HepG2 (cell line): ENCODE results near the gene ESYT1. TPM values are rescaled to one million over a fixed set of nuclear protein-coding genes. Genes with fewer than 3 reads are reported as not detected.

Experiments
- HBP1 ChIP-seq: IDR thresholded peaks from 2 replicates; pipeline ENCODE4 v1.6.1; 2016; ENCODE audit warnings: low read depth, control low read depth
- KLF13 ChIP-seq: sonication (generic); formaldehyde crosslinking; IDR thresholded peaks from 2 replicates; pipeline ENCODE4 v1.4.0; 2020; ENCODE audit warnings: mild to moderate bottlenecking, missing genetic modification reagents
- MED13 ChIP-seq: sonication (generic); formaldehyde crosslinking; IDR thresholded peaks from 2 replicates; pipeline ENCODE4 v1.5.0; 2020; ENCODE audit warnings: missing genetic modification reagents
- MTA3 ChIP-seq: sonication (generic); formaldehyde crosslinking; IDR thresholded peaks from 2 replicates; pipeline ENCODE4 v1.4.0; 2020; ENCODE audit warnings: missing genetic modification reagents
- ZFX ChIP-seq: sonication (generic); formaldehyde crosslinking; IDR thresholded peaks from 2 replicates; pipeline ENCODE4 v1.4.0; 2020; ENCODE audit warnings: mild to moderate bottlenecking, low read depth, missing genetic modification reagents, moderate library complexity
- ZNF264 ChIP-seq: sonication (generic); formaldehyde crosslinking; IDR thresholded peaks from 2 replicates; pipeline ENCODE4 v1.4.0; 2020; ENCODE audit warnings: missing genetic modification reagents
- ZNF30 ChIP-seq: sonication (generic); formaldehyde crosslinking; IDR thresholded peaks from 2 replicates; pipeline ENCODE4 v1.5.0; 2020; ENCODE audit warnings: mild to moderate bottlenecking, missing genetic modification reagents
- ZNF441 ChIP-seq: sonication (generic); formaldehyde crosslinking; IDR thresholded peaks from 2 replicates; pipeline ENCODE4 v1.7.0; 2021; ENCODE audit warnings: missing genetic modification reagents, borderline replicate concordance
- ZNF549 ChIP-seq: sonication (generic); formaldehyde crosslinking; IDR thresholded peaks from 2 replicates; pipeline ENCODE4 v1.5.0; 2020; ENCODE audit warnings: missing genetic modification reagents
- ZNF704 ChIP-seq: sonication (generic); formaldehyde crosslinking; IDR thresholded peaks from 2 replicates; pipeline ENCODE4 v1.8.1; 2023; ENCODE audit warnings: mild to moderate bottlenecking, inconsistent platforms, moderate library complexity, missing genetic modification reagents, borderline replicate concordance
- ZNF720 ChIP-seq: sonication (generic); formaldehyde crosslinking; IDR thresholded peaks from 2 replicates; pipeline ENCODE4 v1.4.0; 2020; ENCODE audit warnings: missing genetic modification reagents
- ZNF775 ChIP-seq: sonication (generic); formaldehyde crosslinking; IDR thresholded peaks from 2 replicates; pipeline ENCODE4 v1.4.0; 2020; ENCODE audit warnings: missing genetic modification reagents, mild to moderate bottlenecking, moderate library complexity, borderline replicate concordance
- polyA plus RNA-seq, 8 experiments: library from polyadenylated mRNA; depleted of rRNA in 3 of 8; stranded (reverse) in 7 of 8; unstranded in 1 of 8; fragments of >200 nt; fragmentation: Illumina TruSeq in 4 of 8; extraction: Trizol in 4 of 8; gene quantifications; 2 replicates each; pipeline versions ENCODE4 v1.2.1 to v1.2.3, GENCODE V29; 2011 to 2016; ENCODE audit warnings: low read depth in 4 of 8, missing spikeins in 1 of 8, mixed read lengths in 1 of 8; ENCODE audit not compliant: insufficient read depth in 1 of 8
- total RNA-seq, 5 experiments: library from RNA; depleted of rRNA; stranded (reverse); fragments of >200 nt; fragmentation: Illumina TruSeq; extraction: Trizol; gene quantifications; 2 replicates each; pipeline ENCODE4 v1.2.3, GENCODE V29; 2016; ENCODE audit warnings: low read depth in 1 of 5
- TF ChIP-seq, protein P1 (sequence below): sonication (generic); formaldehyde crosslinking; IDR thresholded peaks from 2 replicates; pipeline ENCODE4 v1.5.1; 2020; ENCODE audit warnings: missing genetic modification reagents, mild to moderate bottlenecking, borderline replicate concordance
- TF ChIP-seq, protein P2 (sequence below): sonication (generic); formaldehyde crosslinking; IDR thresholded peaks from 2 replicates; pipeline ENCODE4 v1.8.1; 2023; ENCODE audit warnings: mild to moderate bottlenecking, missing genetic modification reagents
- TF ChIP-seq, protein P3 (sequence below): sonication (generic); formaldehyde crosslinking; IDR thresholded peaks from 2 replicates; pipeline ENCODE4 v1.9.0; 2021; ENCODE audit warnings: missing genetic modification reagents, borderline replicate concordance
- TF ChIP-seq, protein P4 (sequence below): sonication (generic); formaldehyde crosslinking; conservative IDR thresholded peaks from 2 replicates; pipeline ENCODE4 v1.4.0; 2020; ENCODE audit warnings: missing genetic modification reagents
- TF ChIP-seq, protein P5 (sequence below): sonication (generic); formaldehyde crosslinking; IDR thresholded peaks from 2 replicates; pipeline ENCODE4 v1.4.0; 2020; ENCODE audit warnings: missing genetic modification reagents

Gene ESYT1
- total and polyA plus RNA-seq, 2 of the 13 experiments (the other 11 are each of a cell fraction or from before 2014, with no cell fraction given) = 66.9 to 71.0 TPM

DNA sequence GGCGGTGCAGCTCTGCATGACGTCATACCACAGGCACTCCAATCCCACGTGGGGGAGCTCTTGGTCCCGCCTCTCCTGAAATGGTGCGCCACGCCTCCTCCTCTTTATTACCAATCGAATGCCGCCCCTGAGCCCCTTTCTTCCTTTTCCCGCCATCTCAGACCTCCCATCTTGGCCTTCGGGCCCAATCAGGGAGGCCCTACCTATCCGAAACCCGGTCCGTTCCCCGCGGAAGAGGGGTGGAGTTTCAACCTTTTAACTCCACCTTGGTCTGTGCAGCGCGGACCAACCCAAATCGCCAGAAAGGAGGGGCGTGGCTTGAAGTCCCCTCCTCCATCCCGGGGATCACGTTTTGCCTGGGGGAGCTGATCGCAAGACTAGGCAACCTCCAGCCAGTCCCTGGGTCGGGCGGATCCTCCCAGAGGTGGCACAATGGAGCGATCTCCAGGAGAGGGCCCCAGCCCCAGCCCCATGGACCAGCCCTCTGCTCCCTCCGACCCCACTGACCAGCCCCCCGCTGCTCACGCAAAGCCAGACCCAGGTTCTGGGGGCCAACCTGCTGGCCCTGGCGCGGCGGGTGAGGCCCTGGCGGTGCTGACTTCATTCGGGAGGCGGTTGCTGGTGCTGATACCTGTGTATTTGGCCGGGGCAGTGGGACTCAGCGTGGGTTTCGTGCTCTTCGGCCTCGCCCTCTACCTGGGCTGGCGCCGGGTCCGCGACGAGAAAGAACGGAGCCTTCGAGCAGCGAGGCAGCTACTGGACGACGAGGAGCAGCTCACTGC is at the start of gene ESYT1 (continued):
- TF ChIP-seq MTA3 (no peak), ZNF549 (CRISPR knock-in tag) (no peak), KLF13 (CRISPR knock-in tag) (no peak), ZNF30 (CRISPR knock-in tag) (no peak), HBP1 (CRISPR knock-in tag) (no peak), MED13 (CRISPR knock-in tag) (no peak), ZNF441 (CRISPR knock-in tag) (0 out of 2 replicates have a peak, but pooled peaks have one; percentile 27), ZNF720 (CRISPR knock-in tag) (no peak), ZNF704 (CRISPR knock-in tag) (0 out of 2 replicates have a peak, but pooled peaks have one; percentile 59), ZFX (CRISPR knock-in tag) (peak; percentile 88), ZNF775 (no peak), ZNF264 (no peak)
- TF ChIP-seq, protein P1, sequence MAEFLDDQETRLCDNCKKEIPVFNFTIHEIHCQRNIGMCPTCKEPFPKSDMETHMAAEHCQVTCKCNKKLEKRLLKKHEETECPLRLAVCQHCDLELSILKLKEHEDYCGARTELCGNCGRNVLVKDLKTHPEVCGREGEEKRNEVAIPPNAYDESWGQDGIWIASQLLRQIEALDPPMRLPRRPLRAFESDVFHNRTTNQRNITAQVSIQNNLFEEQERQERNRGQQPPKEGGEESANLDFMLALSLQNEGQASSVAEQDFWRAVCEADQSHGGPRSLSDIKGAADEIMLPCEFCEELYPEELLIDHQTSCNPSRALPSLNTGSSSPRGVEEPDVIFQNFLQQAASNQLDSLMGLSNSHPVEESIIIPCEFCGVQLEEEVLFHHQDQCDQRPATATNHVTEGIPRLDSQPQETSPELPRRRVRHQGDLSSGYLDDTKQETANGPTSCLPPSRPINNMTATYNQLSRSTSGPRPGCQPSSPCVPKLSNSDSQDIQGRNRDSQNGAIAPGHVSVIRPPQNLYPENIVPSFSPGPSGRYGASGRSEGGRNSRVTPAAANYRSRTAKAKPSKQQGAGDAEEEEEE (CRISPR knock-in tag) = no peak
- TF ChIP-seq, protein P2, sequence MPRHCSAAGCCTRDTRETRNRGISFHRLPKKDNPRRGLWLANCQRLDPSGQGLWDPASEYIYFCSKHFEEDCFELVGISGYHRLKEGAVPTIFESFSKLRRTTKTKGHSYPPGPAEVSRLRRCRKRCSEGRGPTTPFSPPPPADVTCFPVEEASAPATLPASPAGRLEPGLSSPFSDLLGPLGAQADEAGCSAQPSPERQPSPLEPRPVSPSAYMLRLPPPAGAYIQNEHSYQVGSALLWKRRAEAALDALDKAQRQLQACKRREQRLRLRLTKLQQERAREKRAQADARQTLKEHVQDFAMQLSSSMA = no peak
- TF ChIP-seq, protein P3, sequence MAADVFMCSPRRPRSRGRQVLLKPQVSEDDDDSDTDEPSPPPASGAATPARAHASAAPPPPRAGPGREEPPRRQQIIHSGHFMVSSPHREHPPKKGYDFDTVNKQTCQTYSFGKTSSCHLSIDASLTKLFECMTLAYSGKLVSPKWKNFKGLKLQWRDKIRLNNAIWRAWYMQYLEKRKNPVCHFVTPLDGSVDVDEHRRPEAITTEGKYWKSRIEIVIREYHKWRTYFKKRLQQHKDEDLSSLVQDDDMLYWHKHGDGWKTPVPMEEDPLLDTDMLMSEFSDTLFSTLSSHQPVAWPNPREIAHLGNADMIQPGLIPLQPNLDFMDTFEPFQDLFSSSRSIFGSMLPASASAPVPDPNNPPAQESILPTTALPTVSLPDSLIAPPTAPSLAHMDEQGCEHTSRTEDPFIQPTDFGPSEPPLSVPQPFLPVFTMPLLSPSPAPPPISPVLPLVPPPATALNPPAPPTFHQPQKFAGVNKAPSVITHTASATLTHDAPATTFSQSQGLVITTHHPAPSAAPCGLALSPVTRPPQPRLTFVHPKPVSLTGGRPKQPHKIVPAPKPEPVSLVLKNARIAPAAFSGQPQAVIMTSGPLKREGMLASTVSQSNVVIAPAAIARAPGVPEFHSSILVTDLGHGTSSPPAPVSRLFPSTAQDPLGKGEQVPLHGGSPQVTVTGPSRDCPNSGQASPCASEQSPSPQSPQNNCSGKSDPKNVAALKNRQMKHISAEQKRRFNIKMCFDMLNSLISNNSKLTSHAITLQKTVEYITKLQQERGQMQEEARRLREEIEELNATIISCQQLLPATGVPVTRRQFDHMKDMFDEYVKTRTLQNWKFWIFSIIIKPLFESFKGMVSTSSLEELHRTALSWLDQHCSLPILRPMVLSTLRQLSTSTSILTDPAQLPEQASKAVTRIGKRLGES (CRISPR knock-in tag) = no peak
- TF ChIP-seq, protein P4, sequence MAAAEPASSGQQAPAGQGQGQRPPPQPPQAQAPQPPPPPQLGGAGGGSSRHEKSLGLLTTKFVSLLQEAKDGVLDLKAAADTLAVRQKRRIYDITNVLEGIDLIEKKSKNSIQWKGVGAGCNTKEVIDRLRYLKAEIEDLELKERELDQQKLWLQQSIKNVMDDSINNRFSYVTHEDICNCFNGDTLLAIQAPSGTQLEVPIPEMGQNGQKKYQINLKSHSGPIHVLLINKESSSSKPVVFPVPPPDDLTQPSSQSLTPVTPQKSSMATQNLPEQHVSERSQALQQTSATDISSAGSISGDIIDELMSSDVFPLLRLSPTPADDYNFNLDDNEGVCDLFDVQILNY (CRISPR knock-in tag) = 0 out of 2 replicates have a peak, but pooled peaks have one; percentile 49
- TF ChIP-seq, protein P5, sequence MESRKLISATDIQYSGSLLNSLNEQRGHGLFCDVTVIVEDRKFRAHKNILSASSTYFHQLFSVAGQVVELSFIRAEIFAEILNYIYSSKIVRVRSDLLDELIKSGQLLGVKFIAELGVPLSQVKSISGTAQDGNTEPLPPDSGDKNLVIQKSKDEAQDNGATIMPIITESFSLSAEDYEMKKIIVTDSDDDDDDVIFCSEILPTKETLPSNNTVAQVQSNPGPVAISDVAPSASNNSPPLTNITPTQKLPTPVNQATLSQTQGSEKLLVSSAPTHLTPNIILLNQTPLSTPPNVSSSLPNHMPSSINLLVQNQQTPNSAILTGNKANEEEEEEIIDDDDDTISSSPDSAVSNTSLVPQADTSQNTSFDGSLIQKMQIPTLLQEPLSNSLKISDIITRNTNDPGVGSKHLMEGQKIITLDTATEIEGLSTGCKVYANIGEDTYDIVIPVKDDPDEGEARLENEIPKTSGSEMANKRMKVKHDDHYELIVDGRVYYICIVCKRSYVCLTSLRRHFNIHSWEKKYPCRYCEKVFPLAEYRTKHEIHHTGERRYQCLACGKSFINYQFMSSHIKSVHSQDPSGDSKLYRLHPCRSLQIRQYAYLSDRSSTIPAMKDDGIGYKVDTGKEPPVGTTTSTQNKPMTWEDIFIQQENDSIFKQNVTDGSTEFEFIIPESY (CRISPR knock-in tag) = no peak
